NCI-H2196 (cell line): Measurements from ENCODE around the gene PLG.
"Not testable (repeated sequence)": the region's sequence is repeated elsewhere in the genome, so short reads cannot be mapped to it uniquely, and the experiment has no call there.

ENCODE experiments used
- DNase-seq: peaks from one replicate; lab custom pipeline; 2025; ENCODE audit not compliant: unreplicated experiment; lab: John Stamatoyannopoulos, UW

The PLG gene

GRCh38 chr6:160701918-160702680 is at the start of gene PLG:
Gene PLG, plus strand, starts transcription at chr6:160702244. Its CDS starts 61 bp downstream, at chr6:160702305.
- DNase-seq = not testable (repeated sequence)

GRCh38 chr6:160659562-160659961 is 42.5 kb upstream of the PLG start:
- no peak for DNase-seq

GRCh38 chr6:160661216-160661615 is 40.8 kb upstream of the PLG start:
- DNase-seq = no peak

GRCh38 chr6:160662429-160662828 is 39.6 kb upstream of the PLG start:
- DNase-seq = no peak

GRCh38 chr6:160662842-160663241 is 39.2 kb upstream of the PLG start:
- DNase-seq = no peak

GRCh38 chr6:160664198-160664597 is 37.8 kb upstream of the PLG start, which contains the start of gene LPA:
Gene LPA, minus strand, starts transcription at chr6:160664275. Its CDS starts 61 bp downstream, at chr6:160664214.
- DNase-seq = not testable (repeated sequence)

- peak; percentile 0 for DNase-seq
Measured at GRCh38 chr6:160667639-160668481, 34.2 kb upstream of the PLG start.

GRCh38 chr6:160668589-160668988 is 33.5 kb upstream of the PLG start:
- DNase-seq = no peak

GRCh38 chr6:160676418-160676817 is 25.6 kb upstream of the PLG start:
- DNase-seq = not testable (repeated sequence)

- no peak for DNase-seq
Measured at GRCh38 chr6:160678230-160678629, 23.8 kb upstream of the PLG start.

GRCh38 chr6:160678744-160679401 is 23.2 kb upstream of the PLG start:
- no peak for DNase-seq

- no peak for DNase-seq
Measured at GRCh38 chr6:160679402-160679769, 22.7 kb upstream of the PLG start.

- not testable (repeated sequence) for DNase-seq
Measured at GRCh38 chr6:160685101-160685761, 16.8 kb upstream of the PLG start.

- no peak for DNase-seq
Measured at GRCh38 chr6:160685762-160686450, 16.1 kb upstream of the PLG start.

GRCh38 chr6:160690458-160690857 is 11.6 kb upstream of the PLG start:
- DNase-seq = no peak

GRCh38 chr6:160691617-160692016 is 10.4 kb upstream of the PLG start:
- no peak for DNase-seq

- no peak for DNase-seq
Measured at GRCh38 chr6:160692369-160692959, 9.6 kb upstream of the PLG start.

GRCh38 chr6:160695025-160695424 is 7.0 kb upstream of the PLG start:
- DNase-seq = not testable (repeated sequence)

- not testable (repeated sequence) for DNase-seq
Measured at GRCh38 chr6:160695622-160696021, 6.4 kb upstream of the PLG start.

GRCh38 chr6:160696884-160697283 is 5.2 kb upstream of the PLG start:
- not testable (repeated sequence) for DNase-seq
